Measurements from ENCODE around the gene CYYR1. TPM values are rescaled to one million over a fixed set of nuclear protein-coding genes. Genes with fewer than 3 reads are reported as not detected.

CYYR1 gene
- total and polyA plus RNA-seq, 4 donors = 1.9 to 3.4 (median 2.2) TPM

DNA sequence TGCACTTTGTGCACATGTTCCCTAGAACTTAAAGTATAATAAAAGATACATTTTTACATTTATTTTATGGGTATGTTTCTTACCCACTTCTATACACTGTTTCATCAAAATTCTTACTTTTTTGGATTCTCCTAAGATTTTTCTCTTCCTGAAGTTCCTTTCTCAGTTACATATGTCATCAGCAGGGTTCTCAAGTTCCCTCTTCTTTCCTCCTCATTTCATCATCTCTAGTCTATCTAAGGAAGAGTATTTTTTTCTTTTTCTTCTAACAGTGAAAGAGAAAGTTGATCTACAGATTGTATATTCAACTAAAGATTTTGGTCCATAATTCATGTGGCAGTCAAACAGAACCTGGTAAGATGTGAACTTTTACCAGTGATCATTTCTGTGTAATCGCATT, 41.2 kb upstream of the CYYR1 start:
- H3K4me1 ChIP-seq (ENCODE audit: control insufficient read depth in 4 of 4, insufficient read depth in 4 of 4, low read length in 3 of 4) = no peaks in the 10 kb centered on the region
- 92% methylated on average over 1 of the region's 1 CpG for WGBS
- no peaks in the 10 kb centered on the region for H3K36me3 ChIP-seq (ENCODE audit: control insufficient read depth in 4 of 4, insufficient read depth in 3 of 4, low read depth in 1 of 4, low read length in 3 of 4)
- H3K9me3 ChIP-seq (ENCODE audit: control insufficient read depth in 4 of 4, low read length in 3 of 4) = peaks cover 0 to 4% (median 0%) of the 10 kb centered on the region in 4 donors
- no peak overlapping the region for H3K27ac ChIP-seq (ENCODE audit: low read depth in 1 of 2, low read length in 2 of 2)
- no peaks in the 10 kb centered on the region for H3K27me3 ChIP-seq (ENCODE audit: control insufficient read depth in 4 of 4, insufficient read depth in 4 of 4, low read length in 3 of 4)
- no peak overlapping the region for H3K4me3 ChIP-seq (ENCODE audit: low read depth in 1 of 3, low read length in 3 of 3)
- no peak for DNase-seq (ENCODE audit: low spot score)
- no peak overlapping the region for H3K9ac ChIP-seq (ENCODE audit: low read depth in 1 of 2, low read length in 2 of 2)
- TF ChIP-seq, protein P1, sequence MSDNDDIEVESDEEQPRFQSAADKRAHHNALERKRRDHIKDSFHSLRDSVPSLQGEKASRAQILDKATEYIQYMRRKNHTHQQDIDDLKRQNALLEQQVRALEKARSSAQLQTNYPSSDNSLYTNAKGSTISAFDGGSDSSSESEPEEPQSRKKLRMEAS (IDR thresholded peaks at IDR 0.05) = no peak
- TF ChIP-seq TAF1 (conservative IDR thresholded peaks at IDR 0.05) = no peak
- TF ChIP-seq HNF4G (IDR thresholded peaks at IDR 0.05) = no peak
- no peak for TF ChIP-seq RAD21 (IDR thresholded peaks at IDR 0.05)
- TF ChIP-seq GABPA (IDR thresholded peaks at IDR 0.05 in 1 of 2, conservative IDR thresholded peaks at IDR 0.05 in 1 of 2) = no peak
- no peak for TF ChIP-seq EGR1 (IDR thresholded peaks at IDR 0.05; ENCODE audit: low read depth in 2 of 2)
- TF ChIP-seq, protein P2, sequence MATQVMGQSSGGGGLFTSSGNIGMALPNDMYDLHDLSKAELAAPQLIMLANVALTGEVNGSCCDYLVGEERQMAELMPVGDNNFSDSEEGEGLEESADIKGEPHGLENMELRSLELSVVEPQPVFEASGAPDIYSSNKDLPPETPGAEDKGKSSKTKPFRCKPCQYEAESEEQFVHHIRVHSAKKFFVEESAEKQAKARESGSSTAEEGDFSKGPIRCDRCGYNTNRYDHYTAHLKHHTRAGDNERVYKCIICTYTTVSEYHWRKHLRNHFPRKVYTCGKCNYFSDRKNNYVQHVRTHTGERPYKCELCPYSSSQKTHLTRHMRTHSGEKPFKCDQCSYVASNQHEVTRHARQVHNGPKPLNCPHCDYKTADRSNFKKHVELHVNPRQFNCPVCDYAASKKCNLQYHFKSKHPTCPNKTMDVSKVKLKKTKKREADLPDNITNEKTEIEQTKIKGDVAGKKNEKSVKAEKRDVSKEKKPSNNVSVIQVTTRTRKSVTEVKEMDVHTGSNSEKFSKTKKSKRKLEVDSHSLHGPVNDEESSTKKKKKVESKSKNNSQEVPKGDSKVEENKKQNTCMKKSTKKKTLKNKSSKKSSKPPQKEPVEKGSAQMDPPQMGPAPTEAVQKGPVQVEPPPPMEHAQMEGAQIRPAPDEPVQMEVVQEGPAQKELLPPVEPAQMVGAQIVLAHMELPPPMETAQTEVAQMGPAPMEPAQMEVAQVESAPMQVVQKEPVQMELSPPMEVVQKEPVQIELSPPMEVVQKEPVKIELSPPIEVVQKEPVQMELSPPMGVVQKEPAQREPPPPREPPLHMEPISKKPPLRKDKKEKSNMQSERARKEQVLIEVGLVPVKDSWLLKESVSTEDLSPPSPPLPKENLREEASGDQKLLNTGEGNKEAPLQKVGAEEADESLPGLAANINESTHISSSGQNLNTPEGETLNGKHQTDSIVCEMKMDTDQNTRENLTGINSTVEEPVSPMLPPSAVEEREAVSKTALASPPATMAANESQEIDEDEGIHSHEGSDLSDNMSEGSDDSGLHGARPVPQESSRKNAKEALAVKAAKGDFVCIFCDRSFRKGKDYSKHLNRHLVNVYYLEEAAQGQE (IDR thresholded peaks at IDR 0.05) = no peak
- no peak for TF ChIP-seq NR2F2 (IDR thresholded peaks at IDR 0.05)
- no peak for TF ChIP-seq RXRA (IDR thresholded peaks at IDR 0.05)
- no peak for TF ChIP-seq YY1 (IDR thresholded peaks at IDR 0.05)
- TF ChIP-seq, protein P3, sequence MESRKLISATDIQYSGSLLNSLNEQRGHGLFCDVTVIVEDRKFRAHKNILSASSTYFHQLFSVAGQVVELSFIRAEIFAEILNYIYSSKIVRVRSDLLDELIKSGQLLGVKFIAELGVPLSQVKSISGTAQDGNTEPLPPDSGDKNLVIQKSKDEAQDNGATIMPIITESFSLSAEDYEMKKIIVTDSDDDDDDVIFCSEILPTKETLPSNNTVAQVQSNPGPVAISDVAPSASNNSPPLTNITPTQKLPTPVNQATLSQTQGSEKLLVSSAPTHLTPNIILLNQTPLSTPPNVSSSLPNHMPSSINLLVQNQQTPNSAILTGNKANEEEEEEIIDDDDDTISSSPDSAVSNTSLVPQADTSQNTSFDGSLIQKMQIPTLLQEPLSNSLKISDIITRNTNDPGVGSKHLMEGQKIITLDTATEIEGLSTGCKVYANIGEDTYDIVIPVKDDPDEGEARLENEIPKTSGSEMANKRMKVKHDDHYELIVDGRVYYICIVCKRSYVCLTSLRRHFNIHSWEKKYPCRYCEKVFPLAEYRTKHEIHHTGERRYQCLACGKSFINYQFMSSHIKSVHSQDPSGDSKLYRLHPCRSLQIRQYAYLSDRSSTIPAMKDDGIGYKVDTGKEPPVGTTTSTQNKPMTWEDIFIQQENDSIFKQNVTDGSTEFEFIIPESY (IDR thresholded peaks at IDR 0.05) = no peak
- TF ChIP-seq, protein P4, sequence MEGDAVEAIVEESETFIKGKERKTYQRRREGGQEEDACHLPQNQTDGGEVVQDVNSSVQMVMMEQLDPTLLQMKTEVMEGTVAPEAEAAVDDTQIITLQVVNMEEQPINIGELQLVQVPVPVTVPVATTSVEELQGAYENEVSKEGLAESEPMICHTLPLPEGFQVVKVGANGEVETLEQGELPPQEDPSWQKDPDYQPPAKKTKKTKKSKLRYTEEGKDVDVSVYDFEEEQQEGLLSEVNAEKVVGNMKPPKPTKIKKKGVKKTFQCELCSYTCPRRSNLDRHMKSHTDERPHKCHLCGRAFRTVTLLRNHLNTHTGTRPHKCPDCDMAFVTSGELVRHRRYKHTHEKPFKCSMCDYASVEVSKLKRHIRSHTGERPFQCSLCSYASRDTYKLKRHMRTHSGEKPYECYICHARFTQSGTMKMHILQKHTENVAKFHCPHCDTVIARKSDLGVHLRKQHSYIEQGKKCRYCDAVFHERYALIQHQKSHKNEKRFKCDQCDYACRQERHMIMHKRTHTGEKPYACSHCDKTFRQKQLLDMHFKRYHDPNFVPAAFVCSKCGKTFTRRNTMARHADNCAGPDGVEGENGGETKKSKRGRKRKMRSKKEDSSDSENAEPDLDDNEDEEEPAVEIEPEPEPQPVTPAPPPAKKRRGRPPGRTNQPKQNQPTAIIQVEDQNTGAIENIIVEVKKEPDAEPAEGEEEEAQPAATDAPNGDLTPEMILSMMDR (IDR thresholded peaks at IDR 0.05; ENCODE audit: low read depth, low read length, missing input control) = no peak
- TF ChIP-seq HNF4A (conservative IDR thresholded peaks at IDR 0.05) = no peak
- TF ChIP-seq FOXA2 (IDR thresholded peaks at IDR 0.05) = no peak
- no peak for TF ChIP-seq JUND (IDR thresholded peaks at IDR 0.05)

DNA sequence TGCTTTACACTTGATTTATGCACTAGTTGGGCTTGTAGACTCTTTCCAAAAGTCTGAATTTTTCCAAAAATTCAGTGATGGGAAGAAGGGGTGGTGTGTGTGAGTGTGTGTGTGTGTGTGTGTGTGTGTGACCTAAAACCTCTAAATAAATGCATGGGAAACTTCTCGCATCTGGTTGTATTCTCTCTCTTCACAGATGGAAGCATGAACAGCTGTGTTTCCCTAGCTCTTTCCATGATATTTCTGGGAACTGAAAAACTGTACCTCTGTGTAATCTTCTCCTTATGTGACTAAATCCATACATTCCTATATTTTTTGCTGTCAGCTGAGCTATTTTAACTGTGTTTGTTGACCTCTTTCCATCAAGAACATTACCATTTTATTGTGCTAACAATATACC, 26.2 kb upstream of the CYYR1 start:
- WGBS = 78% methylated on average over 1 of the region's 1 CpG
- H3K9me3 ChIP-seq (ENCODE audit: control insufficient read depth in 4 of 4, low read length in 3 of 4) = no peaks in the 10 kb centered on the region
- no peaks in the 10 kb centered on the region for H3K4me1 ChIP-seq (ENCODE audit: control insufficient read depth in 4 of 4, insufficient read depth in 4 of 4, low read length in 3 of 4)
- no peak overlapping the region for H3K9ac ChIP-seq (ENCODE audit: low read depth in 1 of 2, low read length in 2 of 2)
- no peak overlapping the region for H3K27ac ChIP-seq (ENCODE audit: low read depth in 1 of 2, low read length in 2 of 2)
- TF ChIP-seq TAF1 (conservative IDR thresholded peaks at IDR 0.05) = no peak
- TF ChIP-seq FOXA1 (IDR thresholded peaks at IDR 0.05) = no peak
- no peak for TF ChIP-seq YY1 (IDR thresholded peaks at IDR 0.05)
- TF ChIP-seq, protein P4 (IDR thresholded peaks at IDR 0.05; ENCODE audit: low read depth, low read length, missing input control) = no peak
- TF ChIP-seq, protein P2 (IDR thresholded peaks at IDR 0.05) = no peak
- TF ChIP-seq JUND (IDR thresholded peaks at IDR 0.05) = no peak
- TF ChIP-seq, protein P1 (IDR thresholded peaks at IDR 0.05) = no peak
- TF ChIP-seq HNF4A (conservative IDR thresholded peaks at IDR 0.05) = no peak
- no peak for TF ChIP-seq NR2F2 (IDR thresholded peaks at IDR 0.05)
- DNase-seq (ENCODE audit: low spot score) = no peak
- H3K4me3 ChIP-seq (ENCODE audit: low read depth in 1 of 3, low read length in 3 of 3) = no peak overlapping the region
- H3K36me3 ChIP-seq (ENCODE audit: control insufficient read depth in 4 of 4, insufficient read depth in 3 of 4, low read depth in 1 of 4, low read length in 3 of 4) = no peaks in the 10 kb centered on the region
- H3K27me3 ChIP-seq (ENCODE audit: control insufficient read depth in 4 of 4, insufficient read depth in 4 of 4, low read length in 3 of 4) = no peaks in the 10 kb centered on the region

Measured in liver (tissue), 9 donors.